ENCODE data around the gene FRMD3.

Gene FRMD3

GRCh38 chr9:83457005-83457404 lies 81.2 kb downstream of the FRMD3 start:
- Histone ChIP-seq H2BK5ac (ENCODE audit: low read depth, low read length, poor library complexity, severe bottlenecking) (no peak overlapping the region), H2BK15ac (ENCODE audit: low read depth, poor library complexity, severe bottlenecking) (no peak overlapping the region), H3K4me3 (ENCODE audit: insufficient read depth in 1 of 2, low read depth in 1 of 2, low read length in 2 of 2) (no peak overlapping the region), H3K9ac (ENCODE audit: low read length) (no peak overlapping the region), H3K36me3 (ENCODE audit: control insufficient read depth in 1 of 2, insufficient read depth in 2 of 2, low read depth in 1 of 2, low read length in 2 of 2) (no peaks in the 10 kb centered on the region), H3K4ac (ENCODE audit: low read depth in 1 of 2, low read length in 2 of 2) (no peak overlapping the region), H2BK12ac (ENCODE audit: low read length in 2 of 2) (no peak overlapping the region), H4K8ac (ENCODE audit: low read length) (no peak overlapping the region), H2AK5ac (ENCODE audit: low read length, severe bottlenecking) (no peak overlapping the region), H2BK120ac (ENCODE audit: low read depth, low read length) (no peak overlapping the region), H3K4me1 (ENCODE audit: control insufficient read depth, insufficient read depth, low read depth, low read length) (no peaks in the 10 kb centered on the region), H3K27ac (ENCODE audit: low read length, poor library complexity, severe bottlenecking) (no peak overlapping the region), H2AFZ (ENCODE audit: low read depth, low read length) (no peak overlapping the region), H3K27me3 (ENCODE audit: control insufficient read depth in 1 of 2, insufficient read depth in 1 of 2, low read length in 2 of 2) (no peaks in the 10 kb centered on the region), H3K79me1 (replicated peaks; ENCODE audit: low read length, poor library complexity, severe bottlenecking) (no peaks in the 10 kb centered on the region), H3K4me2 (ENCODE audit: low read length, poor library complexity, severe bottlenecking) (no peak overlapping the region), H4K91ac (ENCODE audit: low read length) (no peak overlapping the region), H3K14ac (ENCODE audit: low read length in 2 of 2) (no peak overlapping the region), H3K9me3 (ENCODE audit: control insufficient read depth, low read length) (no peaks in the 10 kb centered on the region), H3K18ac (ENCODE audit: low read depth in 1 of 2, low read length in 2 of 2) (no peak overlapping the region), H3K23ac (ENCODE audit: low read length in 2 of 2) (no peak overlapping the region)
- DNase-seq, result no peak
- 83% methylated on average over 3 of the region's 3 CpGs for WGBS

DNA sequence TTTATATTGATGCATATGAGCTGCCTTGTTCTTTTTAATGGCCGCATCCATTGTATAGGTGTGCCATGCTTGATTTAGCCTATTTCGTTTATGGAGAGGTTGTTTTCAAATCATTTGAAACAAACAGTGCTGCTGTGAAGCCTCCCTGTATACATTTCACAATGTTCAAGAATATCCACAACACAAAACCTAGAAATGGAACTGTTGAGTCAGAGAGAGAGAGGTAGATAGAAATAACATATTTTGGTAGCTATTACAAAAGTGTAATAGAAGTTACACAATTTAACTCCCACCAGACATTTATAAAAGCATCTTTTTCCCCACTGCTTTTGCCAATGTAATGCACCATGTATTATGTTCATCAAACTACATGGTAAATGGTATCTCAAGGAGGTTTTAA lies 82.0 kb downstream of the FRMD3 start:
- WGBS, result 100% methylated on average over 1 of the region's 2 CpGs
- no peak overlapping the region for H3K23ac ChIP-seq (ENCODE audit: low read length in 2 of 2)

DNA sequence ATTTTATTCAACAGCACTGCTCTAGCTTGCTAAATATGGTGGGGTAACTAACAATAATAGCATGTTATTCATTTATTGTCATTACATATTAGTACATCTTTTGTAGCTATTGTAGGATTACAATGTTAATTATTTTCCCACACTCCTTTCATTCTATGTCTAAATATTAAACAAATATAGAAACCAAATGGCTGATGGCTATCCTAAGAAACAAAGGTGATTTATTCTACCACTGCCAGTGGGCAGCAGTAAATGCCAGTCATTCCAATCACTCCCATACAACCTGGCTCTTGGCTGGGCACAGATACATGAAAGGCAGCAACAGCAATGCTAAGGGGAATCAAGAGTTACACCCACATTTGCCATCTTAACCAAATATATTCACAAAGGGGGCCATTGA lies 84.1 kb downstream of the FRMD3 start:
- H2BK15ac ChIP-seq (ENCODE audit: low read depth, poor library complexity, severe bottlenecking), result no peak overlapping the region
- H2AK5ac ChIP-seq (ENCODE audit: low read length, severe bottlenecking), result no peak overlapping the region

More for the DNA sequence above, 82.0 kb downstream of the FRMD3 start:
- H2BK5ac ChIP-seq (ENCODE audit: low read depth, low read length, poor library complexity, severe bottlenecking), result no peak overlapping the region
- DNase-seq, result no peak
- no peaks in the 10 kb centered on the region for H3K79me1 ChIP-seq (replicated peaks; ENCODE audit: low read length, poor library complexity, severe bottlenecking)
- no peak overlapping the region for H2BK15ac ChIP-seq (ENCODE audit: low read depth, poor library complexity, severe bottlenecking)
- H2AK5ac ChIP-seq (ENCODE audit: low read length, severe bottlenecking), result no peak overlapping the region
- H3K4me3 ChIP-seq (ENCODE audit: insufficient read depth in 1 of 2, low read depth in 1 of 2, low read length in 2 of 2), result no peak overlapping the region
- no peak overlapping the region for H4K91ac ChIP-seq (ENCODE audit: low read length)
- no peaks in the 10 kb centered on the region for H3K36me3 ChIP-seq (ENCODE audit: control insufficient read depth in 1 of 2, insufficient read depth in 2 of 2, low read depth in 1 of 2, low read length in 2 of 2)
- H3K4ac ChIP-seq (ENCODE audit: low read depth in 1 of 2, low read length in 2 of 2), result no peak overlapping the region
- no peak overlapping the region for H3K9ac ChIP-seq (ENCODE audit: low read length)
- no peak overlapping the region for H3K14ac ChIP-seq (ENCODE audit: low read length in 2 of 2)
- H3K27me3 ChIP-seq (ENCODE audit: control insufficient read depth in 1 of 2, insufficient read depth in 1 of 2, low read length in 2 of 2), result no peaks in the 10 kb centered on the region
- no peak overlapping the region for H4K8ac ChIP-seq (ENCODE audit: low read length)
- no peak overlapping the region for H3K27ac ChIP-seq (ENCODE audit: low read length, poor library complexity, severe bottlenecking)
- H3K18ac ChIP-seq (ENCODE audit: low read depth in 1 of 2, low read length in 2 of 2), result no peak overlapping the region
- H3K4me1 ChIP-seq (ENCODE audit: control insufficient read depth, insufficient read depth, low read depth, low read length), result no peaks in the 10 kb centered on the region
- H2BK12ac ChIP-seq (ENCODE audit: low read length in 2 of 2), result no peak overlapping the region
- H3K9me3 ChIP-seq (ENCODE audit: control insufficient read depth, low read length), result no peaks in the 10 kb centered on the region
- H2BK120ac ChIP-seq (ENCODE audit: low read depth, low read length), result no peak overlapping the region
- H3K4me2 ChIP-seq (ENCODE audit: low read length, poor library complexity, severe bottlenecking), result no peak overlapping the region
- H2AFZ ChIP-seq (ENCODE audit: low read depth, low read length), result no peak overlapping the region

GRCh38 chr9:83451308-83451707 lies 86.9 kb downstream of the FRMD3 start:
- Histone ChIP-seq H3K4me1 (ENCODE audit: control insufficient read depth, insufficient read depth, low read depth, low read length) (no peaks in the 10 kb centered on the region), H3K4ac (ENCODE audit: low read depth in 1 of 2, low read length in 2 of 2) (no peak overlapping the region), H3K27ac (ENCODE audit: low read length, poor library complexity, severe bottlenecking) (no peak overlapping the region), H4K91ac (ENCODE audit: low read length) (no peak overlapping the region), H3K23ac (ENCODE audit: low read length in 2 of 2) (no peak overlapping the region), H3K79me1 (replicated peaks; ENCODE audit: low read length, poor library complexity, severe bottlenecking) (no peaks in the 10 kb centered on the region), H3K14ac (ENCODE audit: low read length in 2 of 2) (no peak overlapping the region), H3K4me2 (ENCODE audit: low read length, poor library complexity, severe bottlenecking) (no peak overlapping the region), H2BK15ac (ENCODE audit: low read depth, poor library complexity, severe bottlenecking) (no peak overlapping the region), H3K9ac (ENCODE audit: low read length) (no peak overlapping the region), H2BK120ac (ENCODE audit: low read depth, low read length) (no peak overlapping the region), H2AFZ (ENCODE audit: low read depth, low read length) (no peak overlapping the region), H3K36me3 (ENCODE audit: control insufficient read depth in 1 of 2, insufficient read depth in 2 of 2, low read depth in 1 of 2, low read length in 2 of 2) (no peaks in the 10 kb centered on the region), H3K9me3 (ENCODE audit: control insufficient read depth, low read length) (no peaks in the 10 kb centered on the region), H2BK5ac (ENCODE audit: low read depth, low read length, poor library complexity, severe bottlenecking) (no peak overlapping the region), H3K27me3 (ENCODE audit: control insufficient read depth in 1 of 2, insufficient read depth in 1 of 2, low read length in 2 of 2) (no peaks in the 10 kb centered on the region), H2BK12ac (ENCODE audit: low read length in 2 of 2) (no peak overlapping the region), H3K18ac (ENCODE audit: low read depth in 1 of 2, low read length in 2 of 2) (no peak overlapping the region), H2AK5ac (ENCODE audit: low read length, severe bottlenecking) (no peak overlapping the region), H4K8ac (ENCODE audit: low read length) (no peak overlapping the region), H3K4me3 (ENCODE audit: insufficient read depth in 1 of 2, low read depth in 1 of 2, low read length in 2 of 2) (no peak overlapping the region)
- no peak for DNase-seq
- WGBS, result 56% methylated on average over 4 of the region's 4 CpGs

More for the DNA sequence above, 84.1 kb downstream of the FRMD3 start:
- H2AFZ ChIP-seq (ENCODE audit: low read depth, low read length), result no peak overlapping the region
- H3K79me1 ChIP-seq (replicated peaks; ENCODE audit: low read length, poor library complexity, severe bottlenecking), result no peaks in the 10 kb centered on the region
- H3K27ac ChIP-seq (ENCODE audit: low read length, poor library complexity, severe bottlenecking), result no peak overlapping the region
- DNase-seq, result no peak
- H3K18ac ChIP-seq (ENCODE audit: low read depth in 1 of 2, low read length in 2 of 2), result no peak overlapping the region
- H4K8ac ChIP-seq (ENCODE audit: low read length), result no peak overlapping the region
- H3K14ac ChIP-seq (ENCODE audit: low read length in 2 of 2), result no peak overlapping the region
- no peak overlapping the region for H2BK120ac ChIP-seq (ENCODE audit: low read depth, low read length)
- no peaks in the 10 kb centered on the region for H3K4me1 ChIP-seq (ENCODE audit: control insufficient read depth, insufficient read depth, low read depth, low read length)
- H2BK12ac ChIP-seq (ENCODE audit: low read length in 2 of 2), result no peak overlapping the region
- H3K4ac ChIP-seq (ENCODE audit: low read depth in 1 of 2, low read length in 2 of 2), result no peak overlapping the region
- no peaks in the 10 kb centered on the region for H3K27me3 ChIP-seq (ENCODE audit: control insufficient read depth in 1 of 2, insufficient read depth in 1 of 2, low read length in 2 of 2)
- no peaks in the 10 kb centered on the region for H3K36me3 ChIP-seq (ENCODE audit: control insufficient read depth in 1 of 2, insufficient read depth in 2 of 2, low read depth in 1 of 2, low read length in 2 of 2)
- H3K9ac ChIP-seq (ENCODE audit: low read length), result no peak overlapping the region
- H3K23ac ChIP-seq (ENCODE audit: low read length in 2 of 2), result no peak overlapping the region
- H4K91ac ChIP-seq (ENCODE audit: low read length), result no peak overlapping the region
- no peaks in the 10 kb centered on the region for H3K9me3 ChIP-seq (ENCODE audit: control insufficient read depth, low read length)
- H3K4me2 ChIP-seq (ENCODE audit: low read length, poor library complexity, severe bottlenecking), result no peak overlapping the region
- H2BK5ac ChIP-seq (ENCODE audit: low read depth, low read length, poor library complexity, severe bottlenecking), result no peak overlapping the region
- H3K4me3 ChIP-seq (ENCODE audit: insufficient read depth in 1 of 2, low read depth in 1 of 2, low read length in 2 of 2), result no peak overlapping the region
